GDM1 (cell line): ENCODE data around the gene MARCHF9.

Experiments
- DNase-seq: peaks from one replicate; lab custom pipeline; 2025; lab: John Stamatoyannopoulos, UW

MARCHF9 gene

GRCh38 chr12:57724003-57724935 lies 30.6 kb upstream of the MARCHF9 start:
- DNase-seq: no peak

GRCh38 chr12:57724936-57725740 lies 29.8 kb upstream of the MARCHF9 start:
- no peak for DNase-seq

GRCh38 chr12:57725851-57726150 lies 29.1 kb upstream of the MARCHF9 start:
- no peak for DNase-seq

GRCh38 chr12:57726151-57726883 lies 28.6 kb upstream of the MARCHF9 start:
- DNase-seq: no peak

- no peak for DNase-seq
These were observed 27.8 kb upstream of the MARCHF9 start for GRCh38 chr12:57726884-57727757.

GRCh38 chr12:57727758-57728395 lies 27.0 kb upstream of the MARCHF9 start:
- no peak for DNase-seq

- no peak for DNase-seq
These were observed 25.5 kb upstream of the MARCHF9 start for GRCh38 chr12:57729321-57729844.

GRCh38 chr12:57730336-57731067 lies 24.4 kb upstream of the MARCHF9 start:
- DNase-seq: no peak

- DNase-seq: no peak
These were observed 23.4 kb upstream of the MARCHF9 start for GRCh38 chr12:57731411-57732080.

GRCh38 chr12:57732270-57732669 lies 22.6 kb upstream of the MARCHF9 start:
- no peak for DNase-seq

GRCh38 chr12:57732726-57733593 lies 21.9 kb upstream of the MARCHF9 start:
- DNase-seq: no peak

- no peak for DNase-seq
These were observed 21.0 kb upstream of the MARCHF9 start for GRCh38 chr12:57733928-57734327.

- DNase-seq: no peak
These were observed 20.3 kb upstream of the MARCHF9 start for GRCh38 chr12:57734591-57734990.

- DNase-seq: no peak
These were observed 19.6 kb upstream of the MARCHF9 start for GRCh38 chr12:57735198-57735855.

- DNase-seq: no peak
These were observed 18.8 kb upstream of the MARCHF9 start for GRCh38 chr12:57735952-57736740.

GRCh38 chr12:57736741-57737466 lies 18.0 kb upstream of the MARCHF9 start:
- no peak for DNase-seq
